GM18868 (cell line): ENCODE data around the gene FGF12.
A peak's percentile ranks its signal among the peaks of the same experiment; 100 is the strongest.

Experiments
- ATAC-seq: cut with Tn5 transposase; IDR thresholded peaks from one replicate; pipeline ENCODE4 v1.9.1; 2021; ENCODE audit warnings: mild to moderate bottlenecking, moderate library complexity; ENCODE audit not compliant: unreplicated experiment

The FGF12 gene

GRCh38 chr3:192505731-192506130 lies 221.6 kb downstream of the FGF12 start:
- no peak for ATAC-seq

GRCh38 chr3:192501401-192501800 lies 225.9 kb downstream of the FGF12 start:
- ATAC-seq: no peak

- ATAC-seq: no peak
Measured at GRCh38 chr3:192496905-192497587, 230.3 kb downstream of the FGF12 start.

- ATAC-seq: peak; percentile 94
Measured at GRCh38 chr3:192494174-192494573, 233.2 kb downstream of the FGF12 start.

GRCh38 chr3:192490720-192491119 lies 236.6 kb downstream of the FGF12 start:
- no peak for ATAC-seq

- ATAC-seq: no peak
Measured at GRCh38 chr3:192489579-192489978, 237.8 kb downstream of the FGF12 start.

- ATAC-seq: no peak
Measured at GRCh38 chr3:192487033-192487432, 240.3 kb downstream of the FGF12 start.

GRCh38 chr3:192482809-192483208 lies 244.5 kb downstream of the FGF12 start:
- ATAC-seq: no peak

- no peak for ATAC-seq
Measured at GRCh38 chr3:192482391-192482790, 244.9 kb downstream of the FGF12 start.

GRCh38 chr3:192481638-192482037 lies 245.7 kb downstream of the FGF12 start:
- ATAC-seq: no peak

GRCh38 chr3:192467230-192468140 lies 259.9 kb downstream of the FGF12 start:
- ATAC-seq: peak; percentile 96

- ATAC-seq: no peak
Measured at GRCh38 chr3:192449036-192449435, 278.3 kb downstream of the FGF12 start.

- ATAC-seq: no peak
Measured at GRCh38 chr3:192445770-192446644, 281.3 kb downstream of the FGF12 start.

- no peak for ATAC-seq
Measured at GRCh38 chr3:192444791-192445106, 282.6 kb downstream of the FGF12 start.

GRCh38 chr3:192444096-192444790 lies 283.1 kb downstream of the FGF12 start:
- peak; percentile 97 for ATAC-seq

- no peak for ATAC-seq
Measured at GRCh38 chr3:192435241-192435640, 292.1 kb downstream of the FGF12 start.

- ATAC-seq: no peak
Measured at GRCh38 chr3:192434186-192434585, 293.2 kb downstream of the FGF12 start.

GRCh38 chr3:192433704-192434103 lies 293.6 kb downstream of the FGF12 start:
- no peak for ATAC-seq

- no peak for ATAC-seq
Measured at GRCh38 chr3:192422997-192423342, 304.4 kb downstream of the FGF12 start.

- ATAC-seq: no peak
Measured at GRCh38 chr3:192422321-192422996, 304.9 kb downstream of the FGF12 start.
